Measurements from ENCODE around the gene DSTN. TPM values are rescaled to one million over a fixed set of nuclear protein-coding genes. Genes with fewer than 3 reads are reported as not detected.

The DSTN gene
- total and polyA plus RNA-seq, 2 donors = 60.7 to 310 TPM

GRCh38 chr20:17633221-17633849, 63.5 kb downstream of the DSTN start:
- 98% methylated on average over 13 of the region's 13 CpGs for WGBS
- peaks cover 29 to 43% of the 10 kb centered on the region in 2 donors for H3K36me3 ChIP-seq (ENCODE audit: control insufficient read depth in 2 of 2, insufficient read depth in 2 of 2, low read length in 1 of 2)
- no peak overlapping the region for H3K4me3 ChIP-seq (ENCODE audit: low read length in 2 of 2)
- H3K27me3 ChIP-seq (ENCODE audit: control insufficient read depth in 2 of 2, insufficient read depth in 1 of 2, low read length in 1 of 2) = no peaks in the 10 kb centered on the region
- no peak overlapping the region for H3K27ac ChIP-seq (ENCODE audit: low read depth in 1 of 2, low read length in 1 of 2)
- no peaks in the 10 kb centered on the region for H3K9me3 ChIP-seq (ENCODE audit: control insufficient read depth in 2 of 2, insufficient read depth in 1 of 2, low read length in 1 of 2)
- peaks cover 6 to 44% of the 10 kb centered on the region in 2 donors for H3K4me1 ChIP-seq (ENCODE audit: control insufficient read depth in 2 of 2, insufficient read depth in 2 of 2, low read length in 2 of 2)
- no peak for DNase-seq (ENCODE audit: low read depth in 6 of 9, low spot score in 9 of 9)

DNA sequence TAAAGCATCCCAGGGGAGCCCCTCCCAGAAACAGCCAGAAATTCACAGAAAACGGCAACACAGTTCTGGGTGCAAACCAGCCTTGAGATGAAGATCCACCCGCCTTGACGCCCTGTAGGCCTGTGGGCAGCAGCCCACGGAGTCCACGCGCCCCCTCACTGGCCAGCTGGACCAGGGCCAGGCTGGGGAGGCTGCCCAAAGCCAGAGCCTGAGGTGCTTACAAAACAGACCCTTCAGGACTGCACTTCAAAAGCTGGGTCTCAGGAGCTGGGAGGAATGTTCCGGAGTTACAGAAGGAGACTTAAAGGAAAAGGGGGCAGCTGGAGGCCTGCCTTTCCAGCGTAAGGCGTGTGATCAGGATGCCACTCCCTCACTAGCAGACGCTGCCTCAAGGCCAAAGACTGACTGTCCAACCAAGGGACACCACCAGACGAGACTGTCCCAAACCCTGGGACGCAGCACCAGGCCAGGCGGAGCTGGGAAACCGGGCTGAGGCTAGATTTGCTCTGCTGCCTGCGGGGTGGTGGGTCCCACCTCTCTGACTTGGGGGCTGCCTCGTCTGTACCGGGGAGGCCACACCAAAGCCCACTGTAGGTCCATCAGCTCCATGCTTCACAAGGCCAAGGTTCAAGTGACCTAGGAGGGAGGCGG, 64.1 kb downstream of the DSTN start:
- 96% methylated on average over 18 of the region's 18 CpGs for WGBS
- peaks cover 6 to 45% of the 10 kb centered on the region in 2 donors for H3K4me1 ChIP-seq (ENCODE audit: control insufficient read depth in 2 of 2, insufficient read depth in 2 of 2, low read length in 2 of 2)
- H3K4me3 ChIP-seq (ENCODE audit: low read length in 2 of 2) = no peak overlapping the region
- peak overlapping the region in 1 of 2 donors; percentile 82 for H3K27ac ChIP-seq (ENCODE audit: low read depth in 1 of 2, low read length in 1 of 2)
- no peaks in the 10 kb centered on the region for H3K9me3 ChIP-seq (ENCODE audit: control insufficient read depth in 2 of 2, insufficient read depth in 1 of 2, low read length in 1 of 2)
- DNase-seq (ENCODE audit: low read depth in 6 of 9, low spot score in 9 of 9) = no peak
- peaks cover 29 to 45% of the 10 kb centered on the region in 2 donors for H3K36me3 ChIP-seq (ENCODE audit: control insufficient read depth in 2 of 2, insufficient read depth in 2 of 2, low read length in 1 of 2)
- H3K27me3 ChIP-seq (ENCODE audit: control insufficient read depth in 2 of 2, insufficient read depth in 1 of 2, low read length in 1 of 2) = no peaks in the 10 kb centered on the region

DNA sequence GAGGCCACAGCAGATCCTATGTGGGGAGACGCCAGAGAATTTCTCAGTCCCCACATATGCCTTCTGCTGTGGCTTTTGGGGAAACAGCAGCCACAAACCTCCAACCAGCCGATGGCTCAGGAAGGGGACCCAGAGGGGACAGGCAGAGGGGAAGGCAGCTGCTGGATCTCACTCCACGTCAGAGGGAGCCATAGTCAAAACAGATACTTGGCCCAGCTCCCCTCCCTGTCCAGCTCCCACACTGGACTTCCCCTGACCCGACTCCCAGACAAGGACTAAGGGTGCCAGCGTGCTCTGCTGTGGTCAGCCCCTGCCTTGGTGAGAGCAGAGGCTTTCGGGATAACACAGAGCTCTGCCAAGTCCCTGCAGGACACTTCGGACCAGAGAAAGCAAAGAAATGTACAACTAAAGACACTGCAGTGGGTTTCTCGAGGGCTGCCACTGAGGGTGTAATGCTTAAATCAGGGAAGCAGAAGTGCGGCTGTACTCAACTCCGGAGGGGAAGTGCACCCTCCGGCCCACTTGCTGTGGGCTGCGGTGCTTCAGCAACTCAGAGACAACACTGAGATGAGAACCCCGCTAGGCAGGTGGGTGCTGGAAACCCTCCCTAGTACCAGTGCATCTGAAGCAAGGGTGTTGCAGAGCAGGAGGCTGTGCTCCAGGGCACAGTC, 64.9 kb downstream of the DSTN start:
- Histone ChIP-seq H3K4me1 (ENCODE audit: control insufficient read depth in 2 of 2, insufficient read depth in 2 of 2, low read length in 2 of 2) (peaks cover 6 to 45% of the 10 kb centered on the region in 2 donors), H3K9me3 (ENCODE audit: control insufficient read depth in 2 of 2, insufficient read depth in 1 of 2, low read length in 1 of 2) (no peaks in the 10 kb centered on the region), H3K36me3 (ENCODE audit: control insufficient read depth in 2 of 2, insufficient read depth in 2 of 2, low read length in 1 of 2) (peaks cover 25 to 43% of the 10 kb centered on the region in 2 donors), H3K27me3 (ENCODE audit: control insufficient read depth in 2 of 2, insufficient read depth in 1 of 2, low read length in 1 of 2) (no peaks in the 10 kb centered on the region), H3K27ac (ENCODE audit: low read depth in 1 of 2, low read length in 1 of 2) (peak overlapping the region in 1 of 2 donors; percentile 82), H3K4me3 (ENCODE audit: low read length in 2 of 2) (no peak overlapping the region)
- WGBS = 33% methylated on average over 13 of the region's 13 CpGs
- DNase-seq (ENCODE audit: low read depth in 6 of 9, low spot score in 9 of 9) = peak in 3 of 9 donors; percentile 53 to 79 (median 57)

DNA sequence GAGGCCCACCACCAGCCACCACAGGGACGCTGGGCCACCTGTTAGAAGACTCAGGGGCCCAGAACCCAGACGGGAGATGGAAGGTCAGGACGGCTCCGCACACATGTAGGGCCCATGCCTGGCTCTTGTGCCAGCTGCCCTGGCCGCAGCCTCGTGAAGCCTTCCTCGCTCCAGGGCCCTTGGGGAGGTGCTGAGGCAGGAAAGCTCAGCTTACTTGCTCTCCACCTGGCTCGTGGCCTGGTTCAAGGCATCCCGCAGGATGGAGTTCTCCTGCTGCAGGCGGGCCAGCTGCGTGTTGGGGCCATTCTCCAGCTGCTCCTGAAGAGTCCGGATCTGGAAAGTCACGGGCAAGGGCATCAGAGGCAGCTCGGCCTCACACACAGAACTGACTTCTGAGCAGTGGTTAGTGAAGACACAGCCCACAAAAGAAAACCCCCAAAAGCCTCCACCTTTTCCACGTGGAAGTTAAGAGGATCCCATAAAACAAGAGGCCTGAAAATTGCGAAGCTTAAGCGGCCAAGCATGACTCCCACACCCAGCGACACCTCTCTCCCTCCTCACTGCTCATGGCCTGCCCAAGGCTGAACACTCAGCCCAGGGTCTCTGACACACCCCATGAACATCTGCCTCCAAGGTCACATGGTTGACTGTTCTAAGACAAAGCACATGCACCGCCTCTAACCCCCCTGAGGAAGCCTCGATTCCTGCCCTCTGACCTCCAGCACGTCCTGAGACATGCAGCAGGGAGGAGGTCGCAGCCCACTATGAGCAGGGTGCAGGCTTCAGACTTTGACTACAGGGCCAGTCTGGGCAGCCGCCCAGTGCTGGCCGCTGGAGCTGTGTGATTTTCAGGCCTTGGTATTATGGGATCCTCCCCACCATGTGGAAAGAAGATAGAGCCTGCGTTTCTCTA, 65.7 kb downstream of the DSTN start:
- peak in 3 of 9 donors; percentile 55 to 80 (median 56) for DNase-seq (ENCODE audit: low read depth in 6 of 9, low spot score in 9 of 9)
- Histone ChIP-seq H3K36me3 (ENCODE audit: control insufficient read depth in 2 of 2, insufficient read depth in 2 of 2, low read length in 1 of 2) (peaks cover 28 to 41% of the 10 kb centered on the region in 2 donors), H3K27ac (ENCODE audit: low read depth in 1 of 2, low read length in 1 of 2) (peak overlapping the region in 1 of 2 donors; percentile 82), H3K27me3 (ENCODE audit: control insufficient read depth in 2 of 2, insufficient read depth in 1 of 2, low read length in 1 of 2) (no peaks in the 10 kb centered on the region), H3K9me3 (ENCODE audit: control insufficient read depth in 2 of 2, insufficient read depth in 1 of 2, low read length in 1 of 2) (no peaks in the 10 kb centered on the region), H3K4me1 (ENCODE audit: control insufficient read depth in 2 of 2, insufficient read depth in 2 of 2, low read length in 2 of 2) (peaks cover 6 to 45% of the 10 kb centered on the region in 2 donors), H3K4me3 (ENCODE audit: low read length in 2 of 2) (no peak overlapping the region)
- 83% methylated on average over 25 of the region's 25 CpGs for WGBS

DNA sequence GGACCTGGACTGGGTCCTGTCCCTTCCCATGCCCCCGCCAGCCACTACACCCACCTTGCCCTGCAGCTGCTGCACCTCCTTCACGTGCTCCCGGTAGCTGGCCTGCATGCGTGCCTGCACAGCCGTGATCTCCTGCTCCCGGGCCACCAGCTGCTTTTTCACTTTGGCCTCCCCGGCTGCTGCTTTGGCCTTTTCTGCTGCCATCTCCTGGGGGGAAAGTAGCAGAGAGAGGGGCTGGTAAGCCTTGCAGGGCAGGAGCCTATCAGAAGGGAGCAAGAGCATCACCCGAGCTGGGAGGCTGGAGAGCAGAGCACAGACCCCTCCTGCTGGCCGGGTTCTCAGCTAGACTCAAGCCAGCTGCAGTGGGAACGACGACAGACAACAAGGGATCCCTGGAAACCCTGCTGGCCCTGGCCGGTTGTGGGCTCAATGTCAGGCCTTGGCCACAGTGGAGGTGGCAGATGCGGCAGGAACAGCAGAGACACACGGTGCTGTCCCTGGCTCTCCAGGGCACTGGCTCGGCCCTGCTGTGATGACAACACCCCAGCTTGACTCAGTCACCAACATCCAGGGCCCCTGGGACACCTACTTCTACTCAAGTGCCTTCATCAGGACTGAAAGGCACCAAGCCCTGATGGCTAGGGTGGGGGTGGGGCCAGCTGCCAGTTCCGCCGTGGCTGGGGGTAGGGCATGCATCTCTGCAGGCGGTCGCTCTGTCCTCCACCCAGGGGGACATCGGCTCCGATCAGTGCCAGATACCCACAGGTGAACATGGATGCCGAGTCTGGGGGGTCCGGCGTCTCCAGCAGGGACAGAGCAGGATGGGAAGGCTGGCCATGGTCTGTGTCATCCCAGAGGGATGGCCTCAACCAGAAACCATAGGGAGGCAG, 66.9 kb downstream of the DSTN start:
- no peaks in the 10 kb centered on the region for H3K27me3 ChIP-seq (ENCODE audit: control insufficient read depth in 2 of 2, insufficient read depth in 1 of 2, low read length in 1 of 2)
- 96% methylated on average over 24 of the region's 24 CpGs for WGBS
- H3K9me3 ChIP-seq (ENCODE audit: control insufficient read depth in 2 of 2, insufficient read depth in 1 of 2, low read length in 1 of 2) = no peaks in the 10 kb centered on the region
- DNase-seq (ENCODE audit: low read depth in 6 of 9, low spot score in 9 of 9) = no peak
- H3K4me1 ChIP-seq (ENCODE audit: control insufficient read depth in 2 of 2, insufficient read depth in 2 of 2, low read length in 2 of 2) = peaks cover 6 to 33% of the 10 kb centered on the region in 2 donors
- H3K27ac ChIP-seq (ENCODE audit: low read depth in 1 of 2, low read length in 1 of 2) = no peak overlapping the region
- no peak overlapping the region for H3K4me3 ChIP-seq (ENCODE audit: low read length in 2 of 2)
- peaks cover 27 to 52% of the 10 kb centered on the region in 2 donors for H3K36me3 ChIP-seq (ENCODE audit: control insufficient read depth in 2 of 2, insufficient read depth in 2 of 2, low read length in 1 of 2)

GRCh38 chr20:17637413-17637780, 67.5 kb downstream of the DSTN start:
- Histone ChIP-seq H3K4me1 (ENCODE audit: control insufficient read depth in 2 of 2, insufficient read depth in 2 of 2, low read length in 2 of 2) (peaks cover 6 to 33% of the 10 kb centered on the region in 2 donors), H3K27ac (ENCODE audit: low read depth in 1 of 2, low read length in 1 of 2) (no peak overlapping the region), H3K36me3 (ENCODE audit: control insufficient read depth in 2 of 2, insufficient read depth in 2 of 2, low read length in 1 of 2) (peaks cover 26 to 55% of the 10 kb centered on the region in 2 donors), H3K9me3 (ENCODE audit: control insufficient read depth in 2 of 2, insufficient read depth in 1 of 2, low read length in 1 of 2) (no peaks in the 10 kb centered on the region), H3K27me3 (ENCODE audit: control insufficient read depth in 2 of 2, insufficient read depth in 1 of 2, low read length in 1 of 2) (no peaks in the 10 kb centered on the region), H3K4me3 (ENCODE audit: low read length in 2 of 2) (no peak overlapping the region)
- 90% methylated on average over 4 of the region's 4 CpGs for WGBS
- no peak for DNase-seq (ENCODE audit: low read depth in 6 of 9, low spot score in 9 of 9)

GRCh38 chr20:17637985-17638640, 68.2 kb downstream of the DSTN start:
- Histone ChIP-seq H3K27me3 (ENCODE audit: control insufficient read depth in 2 of 2, insufficient read depth in 1 of 2, low read length in 1 of 2) (no peaks in the 10 kb centered on the region), H3K9me3 (ENCODE audit: control insufficient read depth in 2 of 2, insufficient read depth in 1 of 2, low read length in 1 of 2) (no peaks in the 10 kb centered on the region), H3K27ac (ENCODE audit: low read depth in 1 of 2, low read length in 1 of 2) (no peak overlapping the region), H3K36me3 (ENCODE audit: control insufficient read depth in 2 of 2, insufficient read depth in 2 of 2, low read length in 1 of 2) (peaks cover 19 to 50% of the 10 kb centered on the region in 2 donors), H3K4me1 (ENCODE audit: control insufficient read depth in 2 of 2, insufficient read depth in 2 of 2, low read length in 2 of 2) (peaks cover 6 to 33% of the 10 kb centered on the region in 2 donors), H3K4me3 (ENCODE audit: low read length in 2 of 2) (no peak overlapping the region)
- no peak for DNase-seq (ENCODE audit: low read depth in 6 of 9, low spot score in 9 of 9)
- 94% methylated on average over 13 of the region's 13 CpGs for WGBS

All from thymus (tissue), 11 donors.